ENCODE data around the gene PCNX4.
A peak's percentile ranks its signal among the peaks of the same experiment; 100 is the strongest.

Gene PCNX4

GRCh38 chr14:60166142-60166541 lies 74.4 kb downstream of the PCNX4 start:
- intact Hi-C loops (cut with DNase I; ENCODE audit: low total_unique reads), result loop anchor here (10.0 kb wide), 1 partner anchor 79 kb away; the partner anchor contains the start of gene PPM1A
- no peaks in the 10 kb centered on the region for H3K36me3 ChIP-seq
- TF ChIP-seq CTCF (IDR thresholded peaks at IDR 0.05), result no peak
- peak overlapping the region; percentile 93 to 98 for H3K27ac ChIP-seq
- H3K9me3 ChIP-seq, result no peaks in the 10 kb centered on the region
- no peaks in the 10 kb centered on the region for H3K27me3 ChIP-seq
- peaks cover 0 to 44% (median 20%) of the 10 kb centered on the region in 4 donors for H3K4me1 ChIP-seq
- no peak for DNase-seq
- no peak overlapping the region for H3K4me3 ChIP-seq

GRCh38 chr14:60169722-60170121 lies 78.0 kb downstream of the PCNX4 start:
- Histone ChIP-seq H3K9me3 (no peaks in the 10 kb centered on the region), H3K4me3 (no peak overlapping the region), H3K27me3 (no peaks in the 10 kb centered on the region), H3K36me3 (no peaks in the 10 kb centered on the region), H3K27ac (no peak overlapping the region), H3K4me1 (peaks cover 0 to 14% (median 11%) of the 10 kb centered on the region in 4 donors)
- DNase-seq, result no peak
- TF ChIP-seq CTCF (IDR thresholded peaks at IDR 0.05), result no peak
- intact Hi-C loops (cut with DNase I; ENCODE audit: low total_unique reads), result loop anchor here (10.0 kb wide), 1 partner anchor 75 kb away; the partner anchor contains the start of gene PPM1A

- Histone ChIP-seq H3K4me3 (no peak overlapping the region), H3K9me3 (no peaks in the 10 kb centered on the region), H3K27me3 (no peaks in the 10 kb centered on the region), H3K27ac (no peak overlapping the region), H3K4me1 (peaks cover 0 to 8% (median 6%) of the 10 kb centered on the region in 4 donors), H3K36me3 (no peaks in the 10 kb centered on the region)
- intact Hi-C loops (cut with DNase I; ENCODE audit: low total_unique reads), result no loop called here
- no peak for TF ChIP-seq CTCF (IDR thresholded peaks at IDR 0.05)
- no peak for DNase-seq
Observed at GRCh38 chr14:60170948-60171347, 79.2 kb downstream of the PCNX4 start.

GRCh38 chr14:60171690-60172089 lies 80.0 kb downstream of the PCNX4 start:
- intact Hi-C loops (cut with DNase I; ENCODE audit: low total_unique reads), result no loop called here
- no peaks in the 10 kb centered on the region for H3K9me3 ChIP-seq

GRCh38 chr14:60174352-60175254 lies 82.9 kb downstream of the PCNX4 start:
- no peaks in the 10 kb centered on the region for H3K27me3 ChIP-seq
- no peaks in the 10 kb centered on the region for H3K9me3 ChIP-seq
- no peaks in the 10 kb centered on the region for H3K36me3 ChIP-seq
- H3K4me1 ChIP-seq, result peaks cover 0 to 6% (median 2%) of the 10 kb centered on the region in 4 donors
- no peak overlapping the region for H3K4me3 ChIP-seq
- DNase-seq, result no peak
- intact Hi-C loops (cut with DNase I; ENCODE audit: low total_unique reads), result no loop called here
- H3K27ac ChIP-seq, result no peak overlapping the region
- no peak for TF ChIP-seq CTCF (IDR thresholded peaks at IDR 0.05)

More at GRCh38 chr14:60171690-60172089, 80.0 kb downstream of the PCNX4 start:
- H3K36me3 ChIP-seq, result no peaks in the 10 kb centered on the region
- no peak overlapping the region for H3K27ac ChIP-seq
- no peaks in the 10 kb centered on the region for H3K27me3 ChIP-seq
- peaks cover 0 to under 1% (median 0%) of the 10 kb centered on the region in 4 donors for H3K4me1 ChIP-seq
- no peak for TF ChIP-seq CTCF (IDR thresholded peaks at IDR 0.05)
- no peak overlapping the region for H3K4me3 ChIP-seq
- no peak for DNase-seq

Measured in tibial artery (tissue), 4 donors.